PC-9 (cell line): Measurements from ENCODE around the gene DNAJB13. TPM values are rescaled to one million over a fixed set of nuclear protein-coding genes. Genes with fewer than 3 reads are reported as not detected.

ENCODE experiments used
- BruUV-seq: library from RNA; stranded (reverse); fragments of 400-500 nt; replicated peaks from 2 replicates; lab custom pipeline; 2021; lab: Mats Ljungman, UMichigan
- CTCF ChIA-PET: fragments of 300-600 bp; sonication (Branson Sonifier 250); formaldehyde crosslinking; loops from one replicate; lab custom pipeline; 2022; ENCODE audit warnings: antibody characterized with exemption; lab: Charles Lee
- POLR2A ChIA-PET: fragments of 300-600 bp; sonication (Branson Sonifier 250); formaldehyde crosslinking; loops from one replicate; lab custom pipeline; 2022; ENCODE audit warnings: antibody characterized with exemption; ENCODE audit not compliant: unreplicated experiment; lab: Charles Lee
- DNase-seq, 2 experiments: peaks; one replicate each; pipeline versions ENCODE4 v3.0.0 to v3.0.0-alpha.2; 2015 to 2022; ENCODE audit warnings: mixed read lengths in 1 of 2
- H2AFZ ChIP-seq: fragments of 200-600 bp; sonication (generic); 2 replicates; pipeline ENCODE4 v1.8.1; 2017; ENCODE audit warnings: antibody characterized with exemption
- H3F3A ChIP-seq: fragments of 200-600 bp; sonication (generic); 2 replicates; pipeline ENCODE4 v1.8.1; 2017; ENCODE audit warnings: antibody characterized with exemption, mild to moderate bottlenecking, low read depth; ENCODE audit not compliant: insufficient read depth
- H3K27ac ChIP-seq: fragments of 200-600 bp; sonication (generic); 2 replicates; pipeline ENCODE4 v1.6.1; 2016; ENCODE audit warnings: mixed run types
- H3K27me3 ChIP-seq: fragments of 200-600 bp; sonication (generic); 2 replicates; pipeline ENCODE4 v1.6.1; 2016; ENCODE audit warnings: low read depth, mixed run types; ENCODE audit not compliant: insufficient read depth
- H3K36me3 ChIP-seq: fragments of 200-600 bp; sonication (generic); 2 replicates; pipeline ENCODE4 v1.6.1; 2016; ENCODE audit warnings: low read depth, mixed run types
- H3K4me1 ChIP-seq: fragments of 200-600 bp; sonication (generic); replicated peaks from 2 replicates; pipeline ENCODE4 v1.6.1; 2016; ENCODE audit warnings: mixed run types; ENCODE audit not compliant: insufficient read depth
- H3K4me2 ChIP-seq: fragments of 200-600 bp; sonication (generic); 2 replicates; pipeline ENCODE4 v1.6.1; 2017; ENCODE audit warnings: mixed run types
- H3K4me3 ChIP-seq: fragments of 200-600 bp; sonication (generic); 2 replicates; pipeline ENCODE4 v1.6.1; 2016; ENCODE audit warnings: mixed run types
- H3K79me2 ChIP-seq: fragments of 200-600 bp; sonication (generic); 2 replicates; pipeline ENCODE4 v1.6.1; 2017; ENCODE audit warnings: low read depth, mixed run types
- H3K9me2 ChIP-seq: fragments of 200-600 bp; sonication (generic); 2 replicates; pipeline ENCODE4 v1.8.1; 2017; ENCODE audit warnings: mild to moderate bottlenecking; ENCODE audit not compliant: insufficient read depth
- H3K9me3 ChIP-seq: fragments of 200-600 bp; sonication (generic); 2 replicates; pipeline ENCODE4 v1.8.1; 2016; ENCODE audit warnings: low read depth; ENCODE audit not compliant: insufficient read depth
- H4K20me1 ChIP-seq: fragments of 200-600 bp; sonication (generic); 2 replicates; pipeline ENCODE4 v1.8.1; 2017; ENCODE audit not compliant: insufficient read depth
- CTCF ChIP-seq: fragments of 200-600 bp; sonication (generic); conservative IDR thresholded peaks from 2 replicates; pipeline ENCODE4 v1.6.1; 2017; ENCODE audit warnings: mixed run types, antibody characterized with exemption, mild to moderate bottlenecking, moderate library complexity
- EZH2 ChIP-seq: fragments of 200-600 bp; sonication (generic); IDR thresholded peaks from 2 replicates; pipeline ENCODE4 v1.8.0; 2017; ENCODE audit warnings: antibody characterized with exemption, low read depth
- intact Hi-C: fragments of 100-400 bp; cut with micrococcal nuclease; formaldehyde crosslinking; loops from one replicate; pipeline ENCODE4 v1.10.0; 2022; ENCODE audit not compliant: unreplicated experiment
- total RNA-seq: library from RNA; stranded (reverse); gene quantifications from 2 replicates; pipeline ENCODE4 v1.2.3, GENCODE V29; 2021

The DNAJB13 gene
- total RNA-seq, 1 experiment from 2014 or later = 0.79 TPM

DNA sequence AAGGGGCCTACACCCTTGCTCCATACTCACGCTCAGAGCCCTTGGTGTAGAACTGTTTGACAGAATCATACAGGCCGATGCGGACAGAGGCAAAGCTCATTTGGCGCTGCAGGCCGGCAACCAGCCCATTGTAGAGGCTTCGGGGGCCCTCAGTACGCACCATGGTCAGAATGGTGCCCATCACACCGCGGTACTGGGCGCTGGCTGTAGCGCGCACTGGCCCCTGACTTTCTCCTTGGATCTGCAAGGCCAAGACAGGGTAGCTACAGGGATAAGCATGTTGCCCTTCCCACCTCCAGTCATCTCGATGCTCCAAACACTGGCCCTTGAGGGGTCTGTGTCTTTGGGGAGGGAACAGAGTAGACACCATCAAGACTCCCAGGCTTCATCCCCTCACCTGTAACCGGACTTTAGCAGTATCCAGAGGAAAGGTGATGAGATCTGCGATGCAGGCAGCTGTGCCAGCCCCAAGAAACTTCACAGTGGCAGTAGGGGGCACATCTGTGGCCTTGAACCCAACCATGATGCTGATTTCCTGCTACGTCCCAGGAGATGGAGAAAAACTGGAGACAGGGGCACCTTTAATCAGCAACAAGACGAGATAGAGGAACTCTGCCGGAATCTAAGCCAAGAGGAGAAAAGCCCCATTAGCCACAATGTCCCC lies 27.2 kb downstream of the DNAJB13 start:
- TF ChIP-seq EZH2 (no peak), CTCF (no peak)
- Histone ChIP-seq H3K4me1 (peaks cover 40% of the 10 kb centered on the region), H3K9me3 (no peaks in the 10 kb centered on the region), H3K27ac (no peak overlapping the region), H3K36me3 (peaks cover 6% of the 10 kb centered on the region; the same call in 1 of the 2 replicates), H3F3A (peaks cover 17% of the 10 kb centered on the region; the same call in 1 of the 2 replicates), H2AFZ (no peak overlapping the region), H3K4me2 (no peak overlapping the region), H3K9me2 (no peaks in the 10 kb centered on the region), H3K4me3 (no peak overlapping the region), H3K27me3 (no peaks in the 10 kb centered on the region), H3K79me2 (peaks cover 17% of the 10 kb centered on the region), H4K20me1 (no peaks in the 10 kb centered on the region)
- ChIA-PET CTCF (no interaction called here), POLR2A (no interaction called here)
- BruUV-seq = no TSS peak
- DNase-seq = no peak
- intact Hi-C loops = no loop called here

- H3K27me3 ChIP-seq = no peaks in the 10 kb centered on the region
- TF ChIP-seq EZH2 = no peak
- no peak for TF ChIP-seq CTCF
- ChIA-PET POLR2A (interaction anchor here (0.6 kb wide), 1 partner anchor 250 kb away, joined by 3 read pairs; no protein-coding TSS in a partner anchor), CTCF (no interaction called here)
- no peak overlapping the region for H3K4me2 ChIP-seq
- H3K9me3 ChIP-seq = no peaks in the 10 kb centered on the region
- peaks cover 17% of the 10 kb centered on the region for H3K79me2 ChIP-seq
- H3K36me3 ChIP-seq = peaks cover 6% of the 10 kb centered on the region; the same call in 1 of the 2 replicates
- H3K4me3 ChIP-seq = no peak overlapping the region
- peaks cover 14% of the 10 kb centered on the region; the same call in 1 of the 2 replicates for H3F3A ChIP-seq
- H4K20me1 ChIP-seq = no peaks in the 10 kb centered on the region
- intact Hi-C loops = no loop called here
- H3K27ac ChIP-seq = no peak overlapping the region
- no TSS peak for BruUV-seq
- no peaks in the 10 kb centered on the region for H3K9me2 ChIP-seq
- H2AFZ ChIP-seq = no peak overlapping the region
- H3K4me1 ChIP-seq = peaks cover 36% of the 10 kb centered on the region
- DNase-seq = no peak
Observed at GRCh38 chr11:73978576-73979086, 27.8 kb downstream of the DNAJB13 start.

GRCh38 chr11:73980001-73980961 lies 29.5 kb downstream of the DNAJB13 start:
- DNase-seq = peak; percentile 48 to 62
- Histone ChIP-seq H4K20me1 (no peaks in the 10 kb centered on the region), H3K9me2 (no peaks in the 10 kb centered on the region), H3K9me3 (no peaks in the 10 kb centered on the region), H3K79me2 (peaks cover 17% of the 10 kb centered on the region), H3K27me3 (no peaks in the 10 kb centered on the region), H3F3A (peaks cover 10% of the 10 kb centered on the region; the same call in 1 of the 2 replicates), H3K36me3 (peaks cover 6% of the 10 kb centered on the region; the same call in 1 of the 2 replicates), H2AFZ (no peak overlapping the region), H3K4me2 (peak overlapping the region; percentile 25), H3K4me1 (peaks cover 36% of the 10 kb centered on the region), H3K27ac (no peak overlapping the region; the same call in 1 of the 2 replicates), H3K4me3 (no peak overlapping the region)
- no peak for TF ChIP-seq EZH2
- TF ChIP-seq CTCF = no peak
- POLR2A ChIA-PET = interaction anchor here (0.5 to 1.1 kb wide), 4 partner anchors 11 to 1404 kb away, joined by 3 to 5 read pairs (median 3); no protein-coding TSS in a partner anchor
- no TSS peak for BruUV-seq
- CTCF ChIA-PET = no interaction called here
- intact Hi-C loops = loop anchor here (5.0 kb wide), 2 partner anchors 47 to 112 kb away; no protein-coding TSS in a partner anchor
